ENCODE results near the gene GATAD2A.

Gene GATAD2A

DNA sequence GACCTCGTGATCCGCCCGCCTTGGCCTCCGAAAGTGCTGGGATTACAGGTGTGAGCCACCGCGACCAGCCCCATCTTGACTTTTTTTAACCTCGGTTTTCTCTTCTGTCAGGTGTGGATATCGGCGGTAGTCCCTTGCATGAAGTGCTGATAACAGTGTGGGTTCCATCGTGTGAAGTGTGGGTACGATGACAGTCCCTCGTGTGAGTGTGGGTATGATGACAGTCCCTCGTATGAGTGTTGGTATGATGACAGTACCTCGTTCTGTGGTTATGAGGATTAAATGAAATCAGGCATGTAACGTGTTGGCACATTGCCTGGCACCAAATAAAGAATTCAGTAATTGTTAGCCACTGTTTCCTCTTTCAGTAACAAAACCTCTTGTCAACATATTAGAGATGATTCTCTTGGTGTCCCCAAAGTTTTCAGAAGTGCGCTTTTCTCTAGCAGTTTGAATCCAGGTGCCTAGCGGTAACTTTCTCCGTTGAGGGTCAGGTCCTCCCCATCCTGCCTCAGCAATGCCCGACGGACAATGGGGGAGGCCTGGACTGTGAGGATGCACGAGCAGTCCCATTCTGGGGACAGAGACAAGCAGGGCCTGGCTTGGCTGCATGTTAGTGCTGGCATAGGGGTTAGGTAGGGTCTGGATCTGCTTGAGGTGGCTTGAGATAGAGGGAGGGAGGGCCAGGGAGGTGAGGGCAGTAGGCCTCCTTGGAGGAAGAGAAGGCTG, 15.3 kb downstream of the GATAD2A start:
- DNase-seq (ENCODE audit: low spot score) = no peak

DNA sequence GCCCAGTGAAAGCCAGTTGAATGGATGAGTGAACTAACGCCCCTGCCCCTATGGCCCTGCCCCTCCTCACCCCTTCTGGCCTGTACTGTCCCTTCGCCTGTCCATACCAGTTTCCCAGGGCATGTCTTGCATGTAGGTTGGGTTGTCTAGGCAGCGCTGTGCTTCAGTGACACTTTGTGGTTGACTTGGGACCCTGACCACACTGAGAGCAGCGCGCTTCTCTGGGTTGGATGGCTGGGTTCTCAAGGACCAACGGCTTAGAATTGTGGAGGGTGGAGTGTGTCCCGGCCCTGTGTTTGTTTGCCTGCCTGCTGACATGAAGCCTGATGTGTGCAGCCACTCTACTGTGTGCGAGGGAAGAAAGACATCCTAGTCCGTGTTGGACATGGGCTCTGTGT, 15.8 kb downstream of the GATAD2A start:
- DNase-seq (ENCODE audit: low spot score) = no peak

DNA sequence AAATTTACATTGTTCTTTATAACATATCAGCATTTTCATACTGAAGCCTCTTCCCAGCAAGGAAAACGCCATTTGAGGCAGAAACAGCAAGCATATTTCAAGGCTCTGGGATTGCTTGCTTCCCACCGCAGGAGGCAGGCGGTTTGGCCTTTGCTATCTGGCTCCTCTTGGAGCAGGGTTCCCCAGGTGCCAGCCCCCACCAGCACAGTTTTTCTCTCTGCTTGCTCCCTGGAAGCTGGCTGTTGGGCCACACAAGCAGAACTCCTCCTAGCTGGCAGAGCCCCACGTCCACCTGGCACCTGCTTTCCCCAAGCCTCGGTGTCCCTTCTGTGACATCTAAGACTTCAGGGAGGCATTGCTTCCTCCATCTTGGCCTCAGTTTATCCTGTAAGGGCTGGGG, 16.7 kb downstream of the GATAD2A start:
- DNase-seq (ENCODE audit: low spot score) = no peak

DNA sequence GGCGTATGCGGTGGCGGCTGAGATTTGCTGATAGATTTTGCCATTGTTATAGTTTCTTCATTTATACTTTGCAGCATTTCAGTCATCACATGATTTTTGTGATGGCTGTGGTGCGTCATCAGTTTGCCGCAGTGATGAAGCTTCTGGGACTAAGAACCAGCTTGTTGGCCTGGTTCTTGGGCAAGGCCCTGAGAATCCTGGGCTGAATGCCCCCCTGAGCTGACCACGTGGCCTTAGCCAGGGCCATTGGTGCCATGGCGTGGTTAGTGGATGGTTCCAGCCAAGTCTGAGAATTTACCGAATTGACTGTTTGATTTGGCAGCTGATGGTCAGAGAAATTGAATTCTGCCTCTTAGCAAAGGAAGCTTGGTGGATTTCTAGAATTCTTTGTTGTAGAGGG, 17.8 kb downstream of the GATAD2A start:
- DNase-seq (ENCODE audit: low spot score) = peak; percentile 40

DNA sequence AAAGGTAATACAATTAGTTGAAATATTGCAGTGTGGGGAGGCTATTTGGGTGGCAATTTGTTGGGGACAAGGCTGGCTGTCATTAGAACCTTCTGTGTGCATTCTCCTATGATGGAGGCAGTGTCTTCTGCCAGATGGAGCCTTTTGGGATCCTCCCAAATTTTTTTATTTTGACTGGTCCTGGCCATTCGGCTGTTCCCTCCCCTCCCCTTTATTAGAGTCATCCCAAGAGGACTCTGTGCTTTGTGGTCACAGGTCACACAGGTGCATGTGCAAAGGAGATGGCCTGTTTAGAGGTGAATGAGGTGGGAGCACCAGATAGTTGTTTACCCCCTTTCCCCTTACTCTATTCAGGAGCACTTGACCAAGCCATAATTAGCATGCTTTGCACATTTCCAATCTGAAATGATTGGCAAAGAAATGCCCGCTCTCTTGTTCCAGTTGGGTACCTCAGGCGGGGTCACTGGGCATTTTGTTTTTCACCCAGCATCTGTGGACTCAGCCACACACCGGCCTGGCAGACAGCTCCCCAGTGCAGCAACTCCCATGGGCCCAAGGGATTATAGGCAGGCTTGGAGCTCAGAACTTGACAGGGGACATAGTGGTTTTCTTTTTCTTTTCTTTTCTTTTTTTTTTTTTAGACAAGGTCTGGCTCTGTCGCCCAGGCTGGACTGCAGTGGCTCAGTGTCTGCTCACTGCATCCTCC, 19.8 kb downstream of the GATAD2A start:
- DNase-seq (ENCODE audit: low spot score) = no peak

DNA sequence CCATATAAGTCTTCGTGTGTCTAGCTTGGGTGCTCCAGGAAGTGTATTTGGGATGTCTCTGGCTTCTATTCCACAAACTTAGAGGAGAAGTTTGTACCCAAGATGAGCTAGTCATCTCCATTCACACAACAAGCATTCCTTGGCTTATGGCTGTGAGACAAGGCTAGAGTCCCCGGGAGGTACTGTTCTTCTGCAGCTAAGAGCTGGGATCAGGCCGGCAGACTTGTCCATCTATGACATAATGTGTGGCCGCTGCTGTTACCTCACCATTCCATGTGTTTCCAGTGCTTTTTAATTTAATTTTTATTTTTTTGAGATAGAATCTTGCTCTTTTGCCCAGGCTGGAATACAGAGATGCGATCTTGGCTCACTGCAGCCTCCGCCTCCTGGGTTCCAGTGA, 20.7 kb downstream of the GATAD2A start:
- no peak for DNase-seq (ENCODE audit: low spot score)

DNA sequence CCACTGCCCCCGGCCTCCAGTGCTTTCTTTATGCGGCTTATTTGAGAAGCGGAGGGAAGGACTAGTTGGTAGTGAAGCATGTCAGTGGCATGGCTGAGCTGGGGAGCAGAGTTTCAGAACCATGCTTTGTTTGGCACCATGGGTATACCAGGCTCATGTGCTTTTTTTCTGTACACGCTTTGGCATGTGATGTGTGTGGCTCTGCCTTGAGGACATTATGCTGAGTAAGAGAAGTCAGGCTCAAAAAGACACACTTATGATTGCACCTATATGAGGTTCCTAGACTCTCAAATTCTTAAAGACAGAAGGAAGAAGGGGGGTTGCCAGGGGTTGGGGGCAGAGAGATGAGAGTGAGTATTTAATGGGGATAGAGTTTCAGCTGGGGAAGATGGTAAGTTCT, 21.3 kb downstream of the GATAD2A start:
- no peak for DNase-seq (ENCODE audit: low spot score)

DNA sequence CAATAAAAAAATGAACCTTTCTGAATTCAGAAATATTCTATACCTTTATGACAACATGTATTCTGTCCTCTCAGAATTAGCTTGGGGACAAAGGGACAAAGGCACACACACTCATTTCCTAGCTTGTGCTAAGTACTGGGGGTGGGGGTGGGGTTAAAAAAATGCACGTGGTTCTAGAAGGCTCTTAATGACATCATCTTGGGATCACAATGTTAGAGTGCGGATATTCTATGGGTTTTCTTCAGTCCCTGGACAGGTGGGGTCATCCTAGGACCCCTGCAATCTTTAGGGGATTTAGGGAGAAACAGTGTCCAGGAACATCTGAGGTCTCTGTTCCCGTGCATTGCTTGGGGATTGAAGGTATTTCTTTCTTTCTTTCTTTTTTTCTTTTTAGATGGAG, 21.8 kb downstream of the GATAD2A start:
- no peak for DNase-seq (ENCODE audit: low spot score)

DNA sequence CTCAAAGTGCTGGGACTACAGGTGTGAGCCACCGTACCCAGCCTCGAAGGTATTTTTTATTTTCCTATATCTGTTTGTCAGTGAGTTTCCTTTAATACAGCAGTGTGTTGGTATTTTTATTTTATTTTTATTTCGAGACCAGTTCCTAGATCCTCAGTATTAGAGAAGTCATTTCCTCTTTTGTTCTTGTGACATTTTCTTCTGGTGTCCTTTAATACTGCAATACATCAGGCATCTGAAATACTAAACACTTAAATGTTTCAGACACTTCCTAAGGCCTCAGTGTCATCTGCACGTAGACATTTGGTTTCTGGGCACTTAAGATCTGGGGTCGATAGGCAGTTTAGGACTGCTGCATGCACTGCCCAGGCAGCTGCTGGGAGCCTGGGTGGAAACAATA, 22.5 kb downstream of the GATAD2A start:
- DNase-seq (ENCODE audit: low spot score) = no peak

DNA sequence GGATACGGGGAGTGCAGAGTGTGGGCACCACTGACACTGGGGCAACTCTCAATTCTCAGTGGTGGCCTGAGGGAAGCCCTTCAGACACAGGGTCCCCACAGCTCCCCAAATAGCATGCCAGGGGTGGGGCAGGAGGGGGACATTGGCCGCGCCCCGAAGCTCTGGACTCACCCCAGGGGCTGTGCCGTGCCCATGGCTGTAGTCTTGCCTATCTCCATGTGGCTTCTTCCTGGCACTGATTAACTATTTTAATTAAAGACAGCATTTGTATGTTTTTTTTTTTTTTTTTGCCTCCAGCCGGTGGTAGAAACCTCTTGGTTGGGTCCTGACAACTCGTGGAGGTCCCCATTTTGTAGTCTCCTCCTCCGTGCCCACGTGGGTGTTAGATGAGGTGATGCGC, 23.3 kb downstream of the GATAD2A start:
- no peak for DNase-seq (ENCODE audit: low spot score)

DNA sequence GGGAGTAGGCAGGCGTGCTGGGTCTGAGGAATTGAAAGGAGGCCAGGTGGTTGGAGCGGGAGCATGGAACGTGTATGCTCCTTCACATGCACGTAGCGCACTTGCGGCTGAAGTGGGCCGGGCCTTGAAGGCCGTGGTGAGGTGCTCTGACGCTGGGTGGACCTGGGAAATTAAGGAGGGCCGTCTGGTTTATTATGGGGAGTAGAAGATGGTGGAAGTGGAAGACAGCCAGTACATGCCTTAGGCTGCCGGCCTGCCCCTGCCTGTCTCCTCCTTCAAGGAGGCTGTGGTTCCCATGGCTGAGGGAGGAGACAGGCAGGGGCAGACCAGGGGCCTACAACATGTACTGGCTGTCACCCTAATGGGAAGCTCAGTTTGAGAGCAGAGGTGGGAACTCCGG, 23.9 kb downstream of the GATAD2A start:
- no peak for DNase-seq (ENCODE audit: low spot score)

DNA sequence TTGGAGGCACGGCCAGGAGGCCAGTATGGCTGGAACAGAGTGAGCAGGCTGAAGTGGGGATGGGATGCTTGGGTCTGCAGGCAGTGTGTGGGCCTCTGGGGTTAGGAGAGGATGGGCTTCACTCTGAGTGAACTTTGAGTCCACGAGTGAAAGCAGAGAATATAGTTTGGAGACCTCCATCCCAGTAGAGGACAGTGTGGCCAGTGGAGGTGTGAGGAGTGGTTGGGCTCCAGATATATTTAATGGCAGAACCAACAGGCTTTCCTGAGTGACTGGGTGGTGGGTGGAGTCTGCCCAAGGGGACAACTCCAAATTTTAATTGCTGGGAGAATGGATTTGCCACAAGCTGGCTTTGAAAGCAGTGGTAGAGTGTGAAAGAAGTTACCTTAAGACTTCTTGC, 27.3 kb downstream of the GATAD2A start:
- DNase-seq (ENCODE audit: low spot score) = no peak

DNA sequence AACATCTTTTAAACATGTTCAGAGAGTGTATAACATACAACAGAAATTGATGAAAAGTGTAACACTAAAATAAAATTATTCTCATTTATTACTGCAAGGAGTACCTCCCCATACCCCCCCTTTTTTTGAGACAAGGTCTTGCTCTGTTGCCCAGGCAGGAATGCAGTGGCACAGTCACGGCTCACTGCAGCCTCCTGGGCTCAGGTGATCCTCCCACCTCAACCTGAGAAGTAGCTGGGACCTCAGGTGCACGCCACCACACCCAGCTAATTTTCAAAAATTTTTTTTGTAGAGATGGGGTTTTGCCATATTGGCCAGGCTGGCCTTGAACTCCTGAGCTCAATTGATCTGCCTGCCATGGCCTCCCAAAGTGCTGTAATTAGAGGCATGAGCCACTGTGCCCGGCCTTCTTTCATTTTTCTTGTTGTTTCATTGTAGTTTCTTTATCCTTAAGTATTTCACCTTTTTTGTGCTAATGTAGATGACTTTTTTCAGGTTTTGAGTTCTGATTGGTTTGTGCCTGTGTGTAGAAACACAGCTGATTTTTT, 28.3 kb downstream of the GATAD2A start:
- no peak for DNase-seq (ENCODE audit: low spot score)

DNA sequence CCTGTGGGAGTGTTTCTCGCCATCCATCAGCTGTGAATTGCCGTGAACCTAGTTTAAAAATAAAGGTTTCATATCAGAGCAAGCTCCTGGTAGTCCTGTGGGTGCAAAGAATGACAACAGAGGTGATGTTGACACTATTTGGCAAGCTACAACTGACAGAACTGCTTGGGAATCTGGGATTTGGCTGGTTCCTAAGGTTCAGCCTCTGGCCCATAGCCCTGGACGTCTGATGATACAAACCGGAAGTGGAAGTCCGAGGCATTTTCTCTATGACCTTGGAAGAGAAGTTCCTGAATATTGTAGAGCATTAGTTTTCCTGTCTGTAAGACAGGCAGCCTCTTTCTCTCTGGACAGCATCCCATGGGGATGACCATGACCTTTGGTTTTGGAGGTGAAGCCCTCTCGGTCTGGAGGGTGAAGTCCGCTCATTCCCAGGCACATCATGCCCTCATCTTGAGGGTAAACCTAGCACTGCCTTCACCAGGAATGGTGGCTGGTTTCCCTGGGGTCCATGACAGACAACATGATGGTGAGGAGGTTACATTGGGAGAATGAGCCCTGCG, 29.1 kb downstream of the GATAD2A start:
- DNase-seq (ENCODE audit: low spot score) = no peak

DNA sequence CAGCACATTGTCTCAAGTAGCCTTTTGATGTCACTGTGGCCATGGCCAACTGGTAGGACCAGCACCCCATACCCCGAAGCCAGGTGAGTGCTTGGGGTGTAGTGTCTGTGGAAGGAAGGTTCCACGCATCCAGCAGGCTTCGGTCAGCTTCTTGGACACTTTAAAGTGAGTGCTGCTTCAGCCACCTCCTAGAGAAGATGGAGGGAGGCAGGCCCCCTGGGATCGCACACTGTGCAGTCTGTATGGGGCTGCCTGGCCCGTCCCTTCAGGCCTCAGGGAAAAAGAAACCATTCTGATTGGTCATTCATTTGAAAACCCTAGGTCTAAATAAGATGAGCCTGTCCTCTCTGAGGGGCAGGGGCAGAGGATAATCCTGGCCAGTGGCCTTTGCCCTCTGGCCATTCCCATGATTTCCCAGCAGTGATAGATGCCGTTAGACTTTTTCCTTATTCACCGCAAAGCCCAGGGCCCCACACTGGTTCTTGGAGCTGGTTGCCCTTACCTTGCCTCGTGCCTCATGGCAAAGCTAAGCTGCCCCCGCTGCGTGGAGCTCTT, 30.7 kb downstream of the GATAD2A start:
- DNase-seq (ENCODE audit: low spot score) = no peak

DNA sequence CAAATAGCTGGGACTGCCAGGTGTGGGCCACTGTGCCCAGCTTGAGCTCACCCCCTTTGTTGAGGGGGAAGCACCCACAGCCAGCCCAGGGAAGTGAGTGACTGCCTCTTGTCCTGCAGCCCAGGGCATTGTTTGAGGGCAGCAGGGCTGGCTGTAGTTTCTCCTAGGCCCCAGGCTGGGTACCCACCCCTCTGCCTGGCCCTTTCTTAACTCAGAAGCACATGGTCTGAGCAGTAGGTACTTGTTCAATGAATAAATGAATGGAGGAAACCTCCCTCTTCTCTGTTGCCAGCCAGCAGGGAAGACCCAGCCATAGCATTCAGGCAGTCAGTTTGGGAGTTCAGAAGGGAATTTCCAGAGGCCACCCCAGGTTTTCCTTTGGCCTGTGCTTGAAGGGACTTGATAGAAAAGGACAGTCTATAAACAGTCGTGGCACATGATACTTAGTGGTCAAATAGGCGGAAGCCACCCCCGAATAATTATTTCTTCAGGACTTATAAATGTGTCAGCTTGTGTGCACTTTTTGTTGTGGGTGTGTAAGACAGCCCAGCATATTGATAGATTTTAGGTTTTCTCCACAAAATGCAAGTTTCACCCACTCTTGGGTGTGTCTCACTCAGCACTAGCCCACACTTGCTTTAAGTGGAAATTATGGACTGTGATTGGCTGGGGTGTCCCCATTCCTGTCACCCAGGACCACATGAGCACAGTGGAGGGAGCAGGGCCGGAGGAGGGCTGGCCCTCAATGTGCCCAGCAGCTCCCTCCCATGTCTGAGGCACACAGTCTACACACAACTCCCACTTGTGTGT, 33.1 kb downstream of the GATAD2A start:
- no peak for DNase-seq (ENCODE audit: low spot score)

DNA sequence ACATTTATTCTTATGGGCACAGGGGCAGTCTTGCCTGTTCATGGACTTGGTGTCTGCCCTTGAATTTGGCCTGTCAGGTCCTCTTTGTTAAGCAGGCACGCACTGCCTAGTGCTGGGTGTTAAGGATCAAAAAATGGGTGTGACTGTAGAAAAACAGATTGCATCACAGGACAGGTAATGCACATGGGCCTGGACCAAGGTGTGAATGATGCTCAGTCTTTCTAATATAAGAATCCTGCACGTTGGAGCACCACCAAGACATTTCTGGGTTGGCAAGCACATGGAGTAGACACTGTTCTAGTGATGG, 33.7 kb downstream of the GATAD2A start:
- DNase-seq (ENCODE audit: low spot score) = no peak

DNA sequence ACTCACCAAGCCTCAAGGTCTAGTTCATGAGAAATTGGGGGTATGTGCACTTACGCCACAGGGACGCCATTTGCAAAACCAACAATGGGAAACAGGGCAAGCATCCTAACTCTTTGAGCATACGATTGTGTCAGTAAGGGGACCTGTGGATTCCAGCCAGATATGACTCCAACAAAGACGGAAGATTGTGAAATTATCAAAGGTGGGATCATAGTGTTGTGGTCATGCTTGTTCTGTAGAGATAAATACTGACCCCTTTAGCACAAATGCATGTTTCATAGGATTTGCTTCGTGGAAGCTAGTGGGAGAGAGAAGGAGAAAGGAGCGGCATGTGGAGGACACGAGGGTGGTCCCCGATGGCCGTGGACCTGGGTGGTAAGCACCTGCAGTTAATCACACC, 37.8 kb downstream of the GATAD2A start:
- DNase-seq (ENCODE audit: low spot score) = no peak

DNA sequence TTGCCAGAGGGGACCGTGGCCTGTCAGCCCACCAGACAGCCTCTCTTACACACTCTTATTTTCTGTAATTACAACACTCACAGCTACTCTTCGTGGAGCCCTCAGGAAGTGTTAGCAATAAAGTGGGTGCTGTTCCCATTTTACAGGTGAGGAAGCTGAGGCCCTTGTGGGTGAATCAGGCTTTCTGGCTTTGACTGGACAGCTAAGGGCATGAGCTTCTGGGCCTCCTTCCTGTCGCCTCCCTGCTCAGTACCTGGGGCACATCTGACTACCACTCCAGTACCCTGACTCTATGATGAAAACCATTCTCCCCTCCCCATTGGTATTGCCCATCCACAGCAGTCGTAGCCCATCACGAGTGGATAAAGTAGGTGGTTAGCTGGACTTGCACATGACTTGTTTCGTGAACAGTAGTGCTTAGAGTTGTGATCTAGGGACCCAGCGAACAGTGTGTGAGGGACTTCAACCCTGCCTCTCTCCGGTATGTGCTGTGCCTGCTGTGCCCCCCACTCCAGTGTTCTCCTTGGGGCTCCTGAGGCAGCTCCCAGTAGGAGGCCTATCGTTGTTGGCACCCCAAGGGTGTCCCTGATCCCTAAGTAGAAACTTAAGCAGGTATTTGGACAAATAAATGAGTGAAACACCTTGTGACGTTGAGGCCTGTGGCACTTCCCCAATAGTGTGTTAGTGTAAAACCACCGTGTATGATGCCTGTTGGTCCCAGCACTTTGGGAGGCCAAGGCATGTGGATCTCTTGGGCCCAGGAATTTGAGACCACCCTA, 38.6 kb downstream of the GATAD2A start:
- no peak for DNase-seq (ENCODE audit: low spot score)

DNA sequence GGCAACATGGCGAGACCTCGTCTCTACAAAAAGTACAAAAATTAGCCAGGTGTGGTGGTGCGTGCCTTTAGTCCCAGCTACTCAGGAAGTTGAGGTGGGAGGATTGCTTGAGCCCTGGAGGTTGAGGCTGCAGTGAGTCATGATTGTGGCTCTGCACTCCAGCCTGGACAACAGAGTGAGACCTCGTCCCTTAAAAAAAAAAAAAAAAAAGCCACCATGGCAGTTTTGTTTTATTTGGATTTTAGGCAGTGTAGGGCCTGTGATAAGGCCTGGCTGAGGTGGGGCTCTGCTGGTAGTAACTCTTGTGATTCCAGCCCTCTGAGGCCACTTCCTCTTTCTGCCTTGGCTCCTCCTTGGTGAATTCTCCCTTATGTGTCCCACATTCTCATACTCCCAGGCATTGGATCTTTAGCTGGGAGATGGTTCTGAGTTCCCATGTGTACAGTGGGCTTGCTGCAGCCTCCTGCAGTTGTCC, 39.2 kb downstream of the GATAD2A start:
- DNase-seq (ENCODE audit: low spot score) = no peak

DNA sequence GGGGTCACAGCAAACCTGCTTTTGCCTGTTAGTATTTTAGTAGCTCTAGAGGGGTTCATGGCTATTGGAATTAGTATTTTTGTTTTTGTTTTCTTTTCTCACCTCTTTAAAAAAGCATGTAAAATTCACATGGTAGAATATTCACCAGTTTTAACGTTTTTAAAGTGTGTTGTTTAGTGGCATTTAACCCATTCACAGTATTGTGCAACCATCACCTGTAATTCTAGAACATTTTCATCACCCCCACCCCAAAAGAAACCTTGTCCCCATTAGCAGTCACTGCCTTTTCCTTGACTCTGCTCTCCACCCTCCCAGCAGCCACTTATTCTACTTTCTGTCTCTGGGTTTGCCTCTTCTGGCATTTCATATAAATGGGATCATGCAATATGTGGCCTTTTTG, 39.8 kb downstream of the GATAD2A start:
- no peak for DNase-seq (ENCODE audit: low spot score)

Measured in globus pallidus (tissue), 1 donor.